HepG2 (cell line): ENCODE data around the gene RANBP3. TPM values are rescaled to one million over a fixed set of nuclear protein-coding genes. Genes with fewer than 3 reads are reported as not detected.

ENCODE experiments used
- ATAC-seq: fragments of 200-7000 bp; cut with Tn5 transposase; 3 replicates; pipeline ENCODE4 v1.9.1; 2020; ENCODE audit warnings: mild to moderate bottlenecking, moderate library complexity
- BruUV-seq: library from RNA; stranded (reverse); fragments of 400-500 nt; replicated peaks from 2 replicates; lab custom pipeline; 2021; lab: Mats Ljungman, UMichigan
- CTCF ChIA-PET: fragments of 300-600 bp; formaldehyde crosslinking; extraction: SDS; loops from one replicate; lab custom pipeline; 2021; ENCODE audit warnings: low total read pairs, inconsistent platforms, low intra/inter-chr PET ratio; lab: Yijun Ruan, JAX
- POLR2A ChIA-PET: fragments of 350-600 bp; sonication (Branson Sonifier 250); formaldehyde crosslinking; loops from one replicate; lab custom pipeline; 2020; ENCODE audit warnings: antibody characterized with exemption, inconsistent platforms; lab: Yijun Ruan, JAX
- DNase-seq: peaks from one replicate; pipeline ENCODE4 v3.0.0-alpha.2; 2015; ENCODE audit warnings: low spot score
- FAIRE-seq: peaks from 3 replicates; lab custom pipeline; 2011; peaks lifted over from hg19 to GRCh38; lab: Jason Lieb, UNC
- H2AFZ ChIP-seq: one replicate; pipeline ENCODE4 v1.6.1; 2011; ENCODE audit warnings: low read length, inconsistent platforms
- H3K27ac ChIP-seq: fragments of 300-600 bp; 3 replicates; pipeline ENCODE4 v1.8.0; 2011; ENCODE audit warnings: mixed run types, mild to moderate bottlenecking, mixed read lengths, low read length, inconsistent platforms; ENCODE audit not compliant: insufficient read depth; ENCODE audit errors: extremely low read length
- H3K27me3 ChIP-seq, 2 experiments: fragments of 200-600 bp in 1 of 2; 2 replicates in 1 of 2; 3 replicates in 1 of 2; pipeline versions ENCODE4 v1.6.0 to v1.8.0; 2011; ENCODE audit warnings: low read length in 2 of 2, mild to moderate bottlenecking in 2 of 2, moderate library complexity in 2 of 2, inconsistent platforms in 1 of 2; ENCODE audit not compliant: insufficient read depth in 2 of 2, control insufficient read depth in 1 of 2
- H3K36me3 ChIP-seq, 2 experiments: fragments of 200-600 bp in 1 of 2; replicated peaks in 1 of 2; 2 replicates in 1 of 2; 3 replicates in 1 of 2; pipeline versions ENCODE4 v1.5.1 to v1.8.0; 2011; ENCODE audit warnings: low read length in 2 of 2, inconsistent platforms in 1 of 2; ENCODE audit not compliant: insufficient read depth in 2 of 2, control insufficient read depth in 1 of 2
- H3K4me1 ChIP-seq: 2 replicates; pipeline ENCODE4 v1.5.1; 2012; ENCODE audit warnings: low read length, inconsistent platforms; ENCODE audit not compliant: insufficient read depth
- H3K4me2 ChIP-seq: 2 replicates; pipeline ENCODE4 v1.6.0; 2011; ENCODE audit warnings: low read depth, low read length, inconsistent platforms
- H3K4me3 ChIP-seq, 3 experiments: fragments of 200-600 bp in 1 of 3; sonication (generic), shearing (Covaris generic) in 1 of 3; replicated peaks in 1 of 3; 2 replicates each; pipeline ENCODE4 v1.5.1; 2011 to 2016; ENCODE audit warnings: low read length in 3 of 3, inconsistent platforms in 2 of 3, low read depth in 2 of 3, mild to moderate bottlenecking in 2 of 3, control low read depth in 1 of 3, mixed read lengths in 1 of 3; ENCODE audit not compliant: insufficient read depth in 1 of 3
- H3K79me2 ChIP-seq: one replicate; pipeline ENCODE4 v1.6.1; 2011; ENCODE audit warnings: low read length, inconsistent platforms; ENCODE audit not compliant: insufficient read depth
- H3K9ac ChIP-seq: 2 replicates; pipeline ENCODE4 v1.6.0; 2011; ENCODE audit warnings: mild to moderate bottlenecking, low read depth, low read length, inconsistent platforms; ENCODE audit not compliant: insufficient read depth
- H3K9me3 ChIP-seq: 2 replicates; pipeline ENCODE4 v1.5.1; 2012; ENCODE audit warnings: mild to moderate bottlenecking, low read length
- H4K20me1 ChIP-seq: 2 replicates; pipeline ENCODE4 v1.6.0; 2011; ENCODE audit warnings: inconsistent platforms, mild to moderate bottlenecking, low read length, moderate library complexity; ENCODE audit not compliant: insufficient read depth
- MAZ ChIP-seq, 2 experiments: sonication (generic) in 1 of 2; formaldehyde crosslinking in 1 of 2; IDR thresholded peaks; 2 replicates each; pipeline versions ENCODE4 v1.5.0 to v1.6.1; 2012 to 2020; ENCODE audit warnings: low read depth in 2 of 2, mild to moderate bottlenecking in 2 of 2, borderline replicate concordance in 1 of 2, improper control_type of control experiment in 1 of 2, low read length in 1 of 2, missing genetic modification reagents in 1 of 2, moderate library complexity in 1 of 2
- MYC ChIP-seq: sonication (generic); formaldehyde crosslinking; IDR thresholded peaks from 2 replicates; pipeline ENCODE4 v1.9.0; 2021; ENCODE audit warnings: missing genetic modification reagents, borderline replicate concordance
- NFIB ChIP-seq: sonication (generic); formaldehyde crosslinking; IDR thresholded peaks from 2 replicates; pipeline ENCODE4 v1.9.0; 2021; ENCODE audit warnings: missing genetic modification reagents, mild to moderate bottlenecking, borderline replicate concordance
- RAD21 ChIP-seq: fragments of 450-650 bp; formaldehyde crosslinking; IDR thresholded peaks from 2 replicates; pipeline ENCODE4 v1.5.0; 2020; ENCODE audit warnings: mild to moderate bottlenecking
- SMC3 ChIP-seq: IDR thresholded peaks from 2 replicates; pipeline ENCODE4 v1.6.1; 2011; ENCODE audit warnings: low read length, improper control_type of control experiment
- STAG1 ChIP-seq: sonication (generic); formaldehyde crosslinking; IDR thresholded peaks from 2 replicates; pipeline ENCODE4 v1.4.0; 2020; ENCODE audit warnings: missing genetic modification reagents
- TBX3 ChIP-seq: fragments of 450-650 bp; IDR thresholded peaks from 2 replicates; pipeline ENCODE4 v1.6.1; 2017; ENCODE audit warnings: antibody characterized with exemption, mild to moderate bottlenecking, inconsistent platforms, borderline replicate concordance
- THAP11 ChIP-seq: IDR thresholded peaks from 2 replicates; pipeline ENCODE4 v1.6.1; 2016; ENCODE audit warnings: missing biosample characterization, missing genetic modification reagents
- ZNF362 ChIP-seq: sonication (generic); formaldehyde crosslinking; IDR thresholded peaks from 2 replicates; pipeline ENCODE4 v1.4.0; 2020; ENCODE audit warnings: missing genetic modification reagents, mild to moderate bottlenecking, borderline replicate concordance
- ZNF740 ChIP-seq: sonication (generic); formaldehyde crosslinking; IDR thresholded peaks from 2 replicates; pipeline ENCODE4 v1.4.0; 2020; ENCODE audit warnings: missing genetic modification reagents
- WGBS: methylation state at CpG from one replicate; pipeline ENCODE4 v1.1.6; 2017; ENCODE audit warnings: low lambda C conversion rate; 5-methylcytosine and 5-hydroxymethylcytosine counted together
- in situ Hi-C: cut with HindIII; loops from 2 replicates; pipeline ENCODE4 v1.10.0; 2017; ENCODE audit warnings: low pct_unique_long_range_greater_than_20kb; ENCODE audit not compliant: extremely low pct_ligation_motif_present
- intact Hi-C: fragments of 100-400 bp; cut with micrococcal nuclease; formaldehyde crosslinking; loops from one replicate; pipeline ENCODE4 v1.10.0; 2022; ENCODE audit not compliant: unreplicated experiment
- polyA plus RNA-seq, 8 experiments: library from polyadenylated mRNA; depleted of rRNA in 3 of 8; stranded (reverse) in 7 of 8; unstranded in 1 of 8; fragments of >200 nt; fragmentation: Illumina TruSeq in 4 of 8; extraction: Trizol in 4 of 8; gene quantifications; 2 replicates each; pipeline versions ENCODE4 v1.2.1 to v1.2.3, GENCODE V29; 2011 to 2016; ENCODE audit warnings: low read depth in 4 of 8, missing spikeins in 1 of 8, mixed read lengths in 1 of 8; ENCODE audit not compliant: insufficient read depth in 1 of 8
- total RNA-seq, 5 experiments: library from RNA; depleted of rRNA; stranded (reverse); fragments of >200 nt; fragmentation: Illumina TruSeq; extraction: Trizol; gene quantifications; 2 replicates each; pipeline ENCODE4 v1.2.3, GENCODE V29; 2016; ENCODE audit warnings: low read depth in 1 of 5
- TF ChIP-seq, protein P1 (sequence below): sonication (generic); formaldehyde crosslinking; IDR thresholded peaks from 2 replicates; pipeline ENCODE4 v1.5.1; 2020; ENCODE audit warnings: mild to moderate bottlenecking, missing genetic modification reagents, moderate library complexity
- TF ChIP-seq, protein P2 (sequence below): sonication (generic); formaldehyde crosslinking; IDR thresholded peaks from 2 replicates; pipeline ENCODE4 v1.5.0; 2020; ENCODE audit warnings: mild to moderate bottlenecking, missing genetic modification reagents, moderate library complexity

The RANBP3 gene
- total and polyA plus RNA-seq, 2 of the 13 experiments (the other 11 are each of a cell fraction or from before 2014, with no cell fraction given) = 39.5 to 149 TPM

GRCh38 chr19:6020166-6020882 is 42.4 kb upstream of the RANBP3 start (continued):
- TF ChIP-seq TBX3 = no peak
- TF ChIP-seq, all 625 proteins: peak for 14

DNA sequence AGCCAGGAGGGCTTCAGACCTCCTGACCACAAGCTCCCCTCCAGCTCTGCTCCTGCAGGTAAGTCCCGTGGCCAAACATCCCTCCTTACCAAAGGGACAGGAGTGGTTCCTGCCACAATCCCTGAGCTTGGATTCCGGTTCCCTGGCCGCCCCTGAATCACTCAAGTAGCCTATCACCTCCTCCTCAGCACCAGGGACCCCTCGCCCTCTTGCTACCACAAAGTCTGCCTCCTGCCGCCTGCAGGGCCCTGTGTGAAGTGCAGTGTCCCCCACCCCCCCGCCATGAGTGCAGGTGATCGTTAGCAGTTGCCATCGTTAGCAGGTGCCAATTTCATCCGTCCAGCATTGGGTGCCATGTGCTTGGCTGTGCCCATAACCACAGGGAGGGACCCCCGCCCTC is 40.8 kb upstream of the RANBP3 start:
- Histone ChIP-seq H3K79me2 (no peaks in the 10 kb centered on the region), H4K20me1 (no peaks in the 10 kb centered on the region), H3K27me3 (peaks cover 5 to 49% of the 10 kb centered on the region in 2 experiments), H3K4me2 (no peak overlapping the region), H3K9ac (no peak overlapping the region), H2AFZ (no peak overlapping the region), H3K9me3 (no peaks in the 10 kb centered on the region), H3K4me3 (no peak overlapping the region), H3K36me3 (no peaks in the 10 kb centered on the region), H3K27ac (no peak overlapping the region), H3K4me1 (peaks cover 60% of the 10 kb centered on the region)
- FAIRE-seq = no peak
- in situ Hi-C loops = no loop called here
- intact Hi-C loops = no loop called here
- BruUV-seq = no TSS peak
- ChIA-PET CTCF (interaction anchor here (1.2 to 1.3 kb wide), 2 partner anchors 31 to 51 kb away, joined by 4 to 7 read pairs; no protein-coding TSS in a partner anchor), POLR2A (no interaction called here)
- peak; percentile 35; the same call in 2 of the 3 replicates for ATAC-seq
- 28% methylated on average over 7 of the region's 10 CpGs for WGBS
- DNase-seq = no peak
- TF ChIP-seq RAD21 (CRISPR knock-in tag) (0 out of 2 replicates have a peak, but pooled peaks have one; percentile 16), STAG1 (CRISPR knock-in tag) (peak; percentile 27), ZNF740 (CRISPR knock-in tag) (peak; percentile 94), NFIB (CRISPR knock-in tag) (no peak), MAZ (IDR thresholded peaks at IDR 0.05; ENCODE audit: borderline replicate concordance, low read depth, low read length) (0 out of 2 replicates have a peak, but pooled peaks have one; percentile 41), MAZ (CRISPR knock-in tag; IDR thresholded peaks at IDR 0.05; ENCODE audit: low read depth) (no peak), SMC3 (peak; percentile 15; the same call in 1 of the 2 replicates), THAP11 (no peak), ZNF362 (no peak), MYC (CRISPR knock-in tag) (0 out of 2 replicates have a peak, but pooled peaks have one; percentile 14)
- TF ChIP-seq, protein P1, sequence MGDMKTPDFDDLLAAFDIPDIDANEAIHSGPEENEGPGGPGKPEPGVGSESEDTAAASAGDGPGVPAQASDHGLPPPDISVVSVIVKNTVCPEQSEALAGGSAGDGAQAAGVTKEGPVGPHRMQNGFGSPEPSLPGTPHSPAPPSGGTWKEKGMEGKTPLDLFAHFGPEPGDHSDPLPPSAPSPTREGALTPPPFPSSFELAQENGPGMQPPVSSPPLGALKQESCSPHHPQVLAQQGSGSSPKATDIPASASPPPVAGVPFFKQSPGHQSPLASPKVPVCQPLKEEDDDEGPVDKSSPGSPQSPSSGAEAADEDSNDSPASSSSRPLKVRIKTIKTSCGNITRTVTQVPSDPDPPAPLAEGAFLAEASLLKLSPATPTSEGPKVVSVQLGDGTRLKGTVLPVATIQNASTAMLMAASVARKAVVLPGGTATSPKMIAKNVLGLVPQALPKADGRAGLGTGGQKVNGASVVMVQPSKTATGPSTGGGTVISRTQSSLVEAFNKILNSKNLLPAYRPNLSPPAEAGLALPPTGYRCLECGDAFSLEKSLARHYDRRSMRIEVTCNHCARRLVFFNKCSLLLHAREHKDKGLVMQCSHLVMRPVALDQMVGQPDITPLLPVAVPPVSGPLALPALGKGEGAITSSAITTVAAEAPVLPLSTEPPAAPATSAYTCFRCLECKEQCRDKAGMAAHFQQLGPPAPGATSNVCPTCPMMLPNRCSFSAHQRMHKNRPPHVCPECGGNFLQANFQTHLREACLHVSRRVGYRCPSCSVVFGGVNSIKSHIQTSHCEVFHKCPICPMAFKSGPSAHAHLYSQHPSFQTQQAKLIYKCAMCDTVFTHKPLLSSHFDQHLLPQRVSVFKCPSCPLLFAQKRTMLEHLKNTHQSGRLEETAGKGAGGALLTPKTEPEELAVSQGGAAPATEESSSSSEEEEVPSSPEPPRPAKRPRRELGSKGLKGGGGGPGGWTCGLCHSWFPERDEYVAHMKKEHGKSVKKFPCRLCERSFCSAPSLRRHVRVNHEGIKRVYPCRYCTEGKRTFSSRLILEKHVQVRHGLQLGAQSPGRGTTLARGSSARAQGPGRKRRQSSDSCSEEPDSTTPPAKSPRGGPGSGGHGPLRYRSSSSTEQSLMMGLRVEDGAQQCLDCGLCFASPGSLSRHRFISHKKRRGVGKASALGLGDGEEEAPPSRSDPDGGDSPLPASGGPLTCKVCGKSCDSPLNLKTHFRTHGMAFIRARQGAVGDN (CRISPR knock-in tag) = peak; percentile 28
- TF ChIP-seq, protein P2, sequence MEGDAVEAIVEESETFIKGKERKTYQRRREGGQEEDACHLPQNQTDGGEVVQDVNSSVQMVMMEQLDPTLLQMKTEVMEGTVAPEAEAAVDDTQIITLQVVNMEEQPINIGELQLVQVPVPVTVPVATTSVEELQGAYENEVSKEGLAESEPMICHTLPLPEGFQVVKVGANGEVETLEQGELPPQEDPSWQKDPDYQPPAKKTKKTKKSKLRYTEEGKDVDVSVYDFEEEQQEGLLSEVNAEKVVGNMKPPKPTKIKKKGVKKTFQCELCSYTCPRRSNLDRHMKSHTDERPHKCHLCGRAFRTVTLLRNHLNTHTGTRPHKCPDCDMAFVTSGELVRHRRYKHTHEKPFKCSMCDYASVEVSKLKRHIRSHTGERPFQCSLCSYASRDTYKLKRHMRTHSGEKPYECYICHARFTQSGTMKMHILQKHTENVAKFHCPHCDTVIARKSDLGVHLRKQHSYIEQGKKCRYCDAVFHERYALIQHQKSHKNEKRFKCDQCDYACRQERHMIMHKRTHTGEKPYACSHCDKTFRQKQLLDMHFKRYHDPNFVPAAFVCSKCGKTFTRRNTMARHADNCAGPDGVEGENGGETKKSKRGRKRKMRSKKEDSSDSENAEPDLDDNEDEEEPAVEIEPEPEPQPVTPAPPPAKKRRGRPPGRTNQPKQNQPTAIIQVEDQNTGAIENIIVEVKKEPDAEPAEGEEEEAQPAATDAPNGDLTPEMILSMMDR = peak; percentile 63
